ENCODE results near the gene NTN3. TPM values are rescaled to one million over a fixed set of nuclear protein-coding genes. Genes with fewer than 3 reads are reported as not detected.
"Not testable (repeated sequence)": the region's sequence is repeated elsewhere in the genome, so short reads cannot be mapped to it uniquely, and the experiment has no call there.

NTN3 gene
- total RNA-seq, 4 donors from 2014 or later: 0.39 TPM; not detected in 3

GRCh38 chr16:2429034-2429770 lies 41.9 kb upstream of the NTN3 start, which contains the start of gene CCNF:
Gene CCNF, plus strand, starts transcription at chr16:2429447. Its CDS starts 35 bp downstream, at chr16:2429482.
- DNase-seq (ENCODE audit: low spot score in 2 of 2): peak; percentile 94 to 95
- H3K4me1 ChIP-seq: peaks cover 0 to 19% (median 10%) of the 10 kb centered on the region in 4 donors
- H3K27ac ChIP-seq: peak within 1 kb of the TSS; percentile 77 to 89 (median 83)
- TF ChIP-seq EP300 (IDR thresholded peaks at IDR 0.05) (peak in 1 of 2 donors; percentile 49), POLR2A (IDR thresholded peaks at IDR 0.05) (peak in 1 of 2 donors; percentile 46), CTCF (IDR thresholded peaks at IDR 0.05) (peak in 2 of 5 experiments; percentile 32 to 46)
- no peaks in the 10 kb centered on the region for H3K27me3 ChIP-seq
- H3K4me3 ChIP-seq: peak within 1 kb of the TSS; percentile 79 to 96 (median 93)
- 1% methylated on average over 33 to 39 of the region's 103 CpGs for WGBS, 2 donors
- no peaks in the 10 kb centered on the region for H3K9me3 ChIP-seq
- H3K36me3 ChIP-seq: peaks cover 0 to 15% (median 0%) of the 10 kb centered on the region in 3 donors

- peak overlapping the region in 3 of 4 donors; percentile 80 to 89 (median 81) for H3K27ac ChIP-seq
- DNase-seq (ENCODE audit: low spot score in 2 of 2): no peak
Measured at GRCh38 chr16:2429771-2430663, 41.1 kb upstream of the NTN3 start.

GRCh38 chr16:2432286-2432685 lies 38.8 kb upstream of the NTN3 start:
- DNase-seq (ENCODE audit: low spot score in 2 of 2): no peak
- Histone ChIP-seq H3K27me3 (no peaks in the 10 kb centered on the region), H3K9me3 (no peaks in the 10 kb centered on the region), H3K27ac (no peak overlapping the region), H3K4me1 (peaks cover 0 to 19% (median 10%) of the 10 kb centered on the region in 4 donors), H3K4me3 (no peak overlapping the region), H3K36me3 (peaks cover 0 to 32% (median 0%) of the 10 kb centered on the region in 3 donors)
- TF ChIP-seq CTCF (IDR thresholded peaks at IDR 0.05) (no peak), POLR2A (IDR thresholded peaks at IDR 0.05) (no peak), EP300 (IDR thresholded peaks at IDR 0.05) (no peak)
- WGBS, 2 donors: 94% methylated on average over 6 of the region's 6 CpGs

More at GRCh38 chr16:2429771-2430663, 41.1 kb upstream of the NTN3 start:
- Histone ChIP-seq H3K4me1 (peaks cover 0 to 19% (median 10%) of the 10 kb centered on the region in 4 donors), H3K27me3 (no peaks in the 10 kb centered on the region), H3K4me3 (peak overlapping the region; percentile 79 to 96 (median 87)), H3K36me3 (peaks cover 0 to 15% (median 0%) of the 10 kb centered on the region in 3 donors), H3K9me3 (no peaks in the 10 kb centered on the region)
- TF ChIP-seq CTCF (IDR thresholded peaks at IDR 0.05) (peak in 1 of 5 experiments; percentile 2), EP300 (IDR thresholded peaks at IDR 0.05) (no peak)
- WGBS, 2 donors: 2 to 7% methylated on average over 28 to 46 of the region's 46 CpGs

GRCh38 chr16:2432801-2433505 lies 38.1 kb upstream of the NTN3 start:
- no peak for DNase-seq (ENCODE audit: low spot score in 2 of 2)

GRCh38 chr16:2435236-2435635 lies 35.9 kb upstream of the NTN3 start:
- not testable (repeated sequence) for H3K27ac ChIP-seq; H3K9me3 ChIP-seq; DNase-seq (ENCODE audit: low spot score in 2 of 2); H3K4me1 ChIP-seq; H3K4me3 ChIP-seq; H3K27me3 ChIP-seq
- 85 to 89% methylated on average over 4 of the region's 4 CpGs for WGBS, 2 donors
- peaks cover 0 to 62% (median 0%) of the 10 kb centered on the region in 3 donors for H3K36me3 ChIP-seq

More at GRCh38 chr16:2432801-2433505, 38.1 kb upstream of the NTN3 start:
- Histone ChIP-seq H3K27ac (no peak overlapping the region), H3K4me3 (no peak overlapping the region), H3K9me3 (no peaks in the 10 kb centered on the region), H3K27me3 (no peaks in the 10 kb centered on the region), H3K4me1 (peaks cover 0 to 19% (median 10%) of the 10 kb centered on the region in 4 donors), H3K36me3 (peaks cover 0 to 39% (median 0%) of the 10 kb centered on the region in 3 donors)
- WGBS, 2 donors: 96% methylated on average over 15 of the region's 15 CpGs
- no peak for TF ChIP-seq EP300 (IDR thresholded peaks at IDR 0.05)
- no peak for TF ChIP-seq CTCF (IDR thresholded peaks at IDR 0.05)
- TF ChIP-seq POLR2A (IDR thresholded peaks at IDR 0.05): no peak

All from tibial nerve (tissue), 4 donors.